Measurements from ENCODE around the gene SSTR5.

Gene SSTR5

GRCh38 chr16:1095450-1096168 is 23.1 kb downstream of the SSTR5 start:
- Mint-ChIP-seq H3K27me3 (peaks cover 31% of the 10 kb centered on the region), H3K9me3 (no peaks in the 10 kb centered on the region), H3K27ac (no peak overlapping the region), H3K4me1 (no peaks in the 10 kb centered on the region), H3K36me3 (no peaks in the 10 kb centered on the region), H3K4me3 (no peak overlapping the region)
- no peak for ATAC-seq

- Mint-ChIP-seq H3K9me3 (no peaks in the 10 kb centered on the region), H3K4me3 (no peak within 1 kb of the TSS), H3K27ac (no peak within 1 kb of the TSS), H3K4me1 (no peaks in the 10 kb centered on the region), H3K27me3 (peaks cover 38% of the 10 kb centered on the region), H3K36me3 (no peaks in the 10 kb centered on the region)
- ATAC-seq = no peak
Measured at GRCh38 chr16:1096169-1097082, 23.9 kb downstream of the SSTR5 start, which contains the start of gene C1QTNF8. TSS of gene C1QTNF8 (minus strand) at chr16:1096244. CDS start at chr16:1094922, 1,322 bp downstream.

GRCh38 chr16:1097156-1097555 is 24.6 kb downstream of the SSTR5 start:
- H3K4me1 Mint-ChIP-seq = no peaks in the 10 kb centered on the region
- H3K27me3 Mint-ChIP-seq = peaks cover 38% of the 10 kb centered on the region
- no peak overlapping the region for H3K27ac Mint-ChIP-seq
- H3K36me3 Mint-ChIP-seq = no peaks in the 10 kb centered on the region
- H3K4me3 Mint-ChIP-seq = no peak overlapping the region
- no peaks in the 10 kb centered on the region for H3K9me3 Mint-ChIP-seq
- ATAC-seq = peak; percentile 6

GRCh38 chr16:1097800-1098199 is 25.3 kb downstream of the SSTR5 start:
- no peaks in the 10 kb centered on the region for H3K9me3 Mint-ChIP-seq
- peaks cover 38% of the 10 kb centered on the region for H3K27me3 Mint-ChIP-seq
- no peaks in the 10 kb centered on the region for H3K36me3 Mint-ChIP-seq
- no peaks in the 10 kb centered on the region for H3K4me1 Mint-ChIP-seq
- no peak for ATAC-seq
- no peak overlapping the region for H3K4me3 Mint-ChIP-seq
- no peak overlapping the region for H3K27ac Mint-ChIP-seq

- Mint-ChIP-seq H3K4me3 (no peak overlapping the region), H3K4me1 (no peaks in the 10 kb centered on the region), H3K36me3 (no peaks in the 10 kb centered on the region), H3K27me3 (peaks cover 38% of the 10 kb centered on the region), H3K9me3 (no peaks in the 10 kb centered on the region), H3K27ac (no peak overlapping the region)
- ATAC-seq = no peak
Measured at GRCh38 chr16:1098266-1098991, 25.9 kb downstream of the SSTR5 start.

GRCh38 chr16:1099189-1100083 is 26.9 kb downstream of the SSTR5 start:
- ATAC-seq = no peak
- no peak overlapping the region for H3K4me3 Mint-ChIP-seq
- no peaks in the 10 kb centered on the region for H3K36me3 Mint-ChIP-seq
- H3K27ac Mint-ChIP-seq = no peak overlapping the region
- H3K9me3 Mint-ChIP-seq = no peaks in the 10 kb centered on the region
- no peaks in the 10 kb centered on the region for H3K4me1 Mint-ChIP-seq
- H3K27me3 Mint-ChIP-seq = peaks cover 48% of the 10 kb centered on the region

- no peaks in the 10 kb centered on the region for H3K4me1 Mint-ChIP-seq
- H3K36me3 Mint-ChIP-seq = no peaks in the 10 kb centered on the region
- no peaks in the 10 kb centered on the region for H3K9me3 Mint-ChIP-seq
- no peak overlapping the region for H3K4me3 Mint-ChIP-seq
- ATAC-seq = no peak
- H3K27ac Mint-ChIP-seq = no peak overlapping the region
- H3K27me3 Mint-ChIP-seq = peaks cover 56% of the 10 kb centered on the region
Measured at GRCh38 chr16:1100084-1100800, 27.7 kb downstream of the SSTR5 start.

GRCh38 chr16:1101133-1101532 is 28.6 kb downstream of the SSTR5 start:
- H3K27me3 Mint-ChIP-seq = peaks cover 65% of the 10 kb centered on the region
- no peak overlapping the region for H3K27ac Mint-ChIP-seq
- H3K36me3 Mint-ChIP-seq = no peaks in the 10 kb centered on the region
- no peaks in the 10 kb centered on the region for H3K9me3 Mint-ChIP-seq
- H3K4me3 Mint-ChIP-seq = no peak overlapping the region
- H3K4me1 Mint-ChIP-seq = no peaks in the 10 kb centered on the region
- ATAC-seq = no peak

GRCh38 chr16:1101573-1102332 is 29.2 kb downstream of the SSTR5 start:
- Mint-ChIP-seq H3K4me3 (no peak overlapping the region), H3K27ac (no peak overlapping the region), H3K36me3 (no peaks in the 10 kb centered on the region), H3K4me1 (no peaks in the 10 kb centered on the region), H3K9me3 (no peaks in the 10 kb centered on the region), H3K27me3 (peaks cover 67% of the 10 kb centered on the region)
- no peak for ATAC-seq

- H3K9me3 Mint-ChIP-seq = no peaks in the 10 kb centered on the region
- ATAC-seq = peak; percentile 1
- no peak overlapping the region for H3K27ac Mint-ChIP-seq
- H3K27me3 Mint-ChIP-seq = peaks cover 67% of the 10 kb centered on the region
- H3K36me3 Mint-ChIP-seq = no peaks in the 10 kb centered on the region
- no peak overlapping the region for H3K4me3 Mint-ChIP-seq
- H3K4me1 Mint-ChIP-seq = no peaks in the 10 kb centered on the region
Measured at GRCh38 chr16:1102333-1102700, 29.8 kb downstream of the SSTR5 start.

- peak; percentile 49 for ATAC-seq
- H3K27ac Mint-ChIP-seq = no peak overlapping the region
- H3K9me3 Mint-ChIP-seq = no peaks in the 10 kb centered on the region
- H3K36me3 Mint-ChIP-seq = no peaks in the 10 kb centered on the region
- H3K4me3 Mint-ChIP-seq = no peak overlapping the region
- H3K4me1 Mint-ChIP-seq = no peaks in the 10 kb centered on the region
- H3K27me3 Mint-ChIP-seq = peaks cover 71% of the 10 kb centered on the region
Measured at GRCh38 chr16:1102921-1103635, 30.5 kb downstream of the SSTR5 start.

- no peaks in the 10 kb centered on the region for H3K36me3 Mint-ChIP-seq
- no peaks in the 10 kb centered on the region for H3K4me1 Mint-ChIP-seq
- peaks cover 76% of the 10 kb centered on the region for H3K27me3 Mint-ChIP-seq
- no peak overlapping the region for H3K4me3 Mint-ChIP-seq
- ATAC-seq = no peak
- no peaks in the 10 kb centered on the region for H3K9me3 Mint-ChIP-seq
- H3K27ac Mint-ChIP-seq = no peak overlapping the region
Measured at GRCh38 chr16:1103636-1103980, 31.1 kb downstream of the SSTR5 start.

Measured in stimulated activated memory B cell treated with anti-CD40 and anti-IgM and Interleukin-4, amounts not matched to agents 10 μg/mL and 1 μg/mL and 100 μg/mL, for 72 hours (primary cell).